22Rv1 (cell line): ENCODE measurements around the gene C1R.
"Not testable (repeated sequence)": the region's sequence is repeated elsewhere in the genome, so short reads cannot be mapped to it uniquely, and the experiment has no call there.

ENCODE experiments used
- H3K27ac ChIP-seq: fragments of 450-650 bp; 2 replicates; pipeline ENCODE4 v1.5.1; 2017
- ZFX ChIP-seq: fragments of 450-650 bp; IDR thresholded peaks from 2 replicates; pipeline ENCODE4 v1.6.1; 2017; ENCODE audit warnings: antibody characterized with exemption, borderline replicate concordance
- TF ChIP-seq, protein P1 (sequence below): fragments of 450-650 bp; IDR thresholded peaks from 2 replicates; pipeline ENCODE4 v1.5.1; 2017; ENCODE audit warnings: mild to moderate bottlenecking

C1R gene

DNA sequence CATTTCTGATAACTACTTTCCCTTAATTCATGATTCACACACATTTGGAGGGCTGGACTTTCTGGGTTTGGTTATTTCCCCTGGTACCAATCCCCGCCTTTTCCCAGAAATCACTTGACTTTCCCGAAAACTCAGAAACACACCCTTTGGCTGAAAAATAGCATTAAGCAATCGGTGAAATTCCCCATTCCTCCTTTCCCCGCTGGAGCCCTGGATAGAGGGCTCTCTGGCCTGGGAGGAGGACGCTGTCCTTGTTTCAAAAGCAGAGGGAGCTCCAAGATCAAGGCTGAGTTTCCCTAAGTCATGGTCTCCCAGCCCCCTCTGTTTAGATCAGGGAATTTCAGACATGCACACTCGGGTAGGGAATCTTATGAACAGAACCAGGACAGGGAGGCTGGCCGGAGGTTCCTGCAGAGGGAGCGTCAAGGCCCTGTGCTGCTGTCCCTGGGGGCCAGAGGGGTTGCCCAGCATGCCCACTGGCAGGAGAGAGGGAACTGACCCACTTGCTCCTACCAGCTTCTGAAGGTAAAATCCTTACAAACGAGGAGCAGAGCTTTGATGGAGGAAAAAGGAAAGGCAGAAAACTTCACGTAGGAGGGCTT lies 31.8 kb downstream of the C1R start, which contains the start of gene C1S:
C1S (plus strand) TSS at position 366 of the 602 bp plus-strand sequence. CDS start 1,195 bp downstream, outside the sequence.
- TF ChIP-seq, protein P1, sequence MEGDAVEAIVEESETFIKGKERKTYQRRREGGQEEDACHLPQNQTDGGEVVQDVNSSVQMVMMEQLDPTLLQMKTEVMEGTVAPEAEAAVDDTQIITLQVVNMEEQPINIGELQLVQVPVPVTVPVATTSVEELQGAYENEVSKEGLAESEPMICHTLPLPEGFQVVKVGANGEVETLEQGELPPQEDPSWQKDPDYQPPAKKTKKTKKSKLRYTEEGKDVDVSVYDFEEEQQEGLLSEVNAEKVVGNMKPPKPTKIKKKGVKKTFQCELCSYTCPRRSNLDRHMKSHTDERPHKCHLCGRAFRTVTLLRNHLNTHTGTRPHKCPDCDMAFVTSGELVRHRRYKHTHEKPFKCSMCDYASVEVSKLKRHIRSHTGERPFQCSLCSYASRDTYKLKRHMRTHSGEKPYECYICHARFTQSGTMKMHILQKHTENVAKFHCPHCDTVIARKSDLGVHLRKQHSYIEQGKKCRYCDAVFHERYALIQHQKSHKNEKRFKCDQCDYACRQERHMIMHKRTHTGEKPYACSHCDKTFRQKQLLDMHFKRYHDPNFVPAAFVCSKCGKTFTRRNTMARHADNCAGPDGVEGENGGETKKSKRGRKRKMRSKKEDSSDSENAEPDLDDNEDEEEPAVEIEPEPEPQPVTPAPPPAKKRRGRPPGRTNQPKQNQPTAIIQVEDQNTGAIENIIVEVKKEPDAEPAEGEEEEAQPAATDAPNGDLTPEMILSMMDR, result no peak
- H3K27ac ChIP-seq, result no peak within 1 kb of the TSS

GRCh38 chr12:7059780-7060179 lies 32.5 kb downstream of the C1R start:
- TF ChIP-seq, protein P1, result no peak
- TF ChIP-seq ZFX, result no peak
- no peak overlapping the region for H3K27ac ChIP-seq

- no peak for TF ChIP-seq ZFX
- TF ChIP-seq, protein P1, result no peak
Observed at GRCh38 chr12:7058850-7059395, 33.3 kb downstream of the C1R start.

GRCh38 chr12:7058163-7058845 lies 33.9 kb downstream of the C1R start:
- TF ChIP-seq, protein P1, result no peak
- TF ChIP-seq ZFX, result no peak
- no peak overlapping the region for H3K27ac ChIP-seq

More at GRCh38 chr12:7058850-7059395, 33.3 kb downstream of the C1R start:
- H3K27ac ChIP-seq, result no peak overlapping the region

- not testable (repeated sequence) for H3K27ac ChIP-seq
Observed at GRCh38 chr12:7055736-7056135, 36.5 kb downstream of the C1R start.

GRCh38 chr12:7054925-7055324 lies 37.3 kb downstream of the C1R start:
- TF ChIP-seq, protein P1, result no peak
- no peak for TF ChIP-seq ZFX
- no peak overlapping the region for H3K27ac ChIP-seq

- not testable (repeated sequence) for H3K27ac ChIP-seq
Observed at GRCh38 chr12:7049973-7050372, 42.3 kb downstream of the C1R start.

- not testable (repeated sequence) for H3K27ac ChIP-seq
Observed at GRCh38 chr12:7049445-7049951, 42.7 kb downstream of the C1R start.

DNA sequence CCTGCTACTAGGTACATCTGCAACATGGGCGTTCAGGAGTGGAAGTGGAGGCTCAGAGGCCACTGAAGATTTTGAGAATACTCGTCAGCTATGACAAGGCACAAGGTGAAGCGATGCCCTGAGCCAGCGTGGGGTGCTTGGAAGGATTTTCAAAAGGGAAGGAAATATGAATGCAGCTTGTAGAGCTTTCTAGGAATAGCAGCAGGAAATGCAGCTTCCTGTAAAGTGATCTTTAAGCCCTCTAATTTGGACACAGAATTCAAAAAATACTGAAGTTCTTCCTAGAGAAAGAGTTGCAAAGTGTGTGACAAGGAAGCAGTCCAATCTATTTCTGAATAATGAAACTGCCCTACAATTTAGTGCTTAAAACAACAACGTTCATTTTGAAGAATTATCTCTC lies 44.9 kb downstream of the C1R start:
- H3K27ac ChIP-seq, result no peak overlapping the region
- TF ChIP-seq, protein P1, result no peak
- TF ChIP-seq ZFX, result no peak
